ENCODE data around the gene ADIPOR1.
"Not testable (repeated sequence)": the region's sequence is repeated elsewhere in the genome, so short reads cannot be mapped to it uniquely, and the experiment has no call there.

ADIPOR1 gene

DNA sequence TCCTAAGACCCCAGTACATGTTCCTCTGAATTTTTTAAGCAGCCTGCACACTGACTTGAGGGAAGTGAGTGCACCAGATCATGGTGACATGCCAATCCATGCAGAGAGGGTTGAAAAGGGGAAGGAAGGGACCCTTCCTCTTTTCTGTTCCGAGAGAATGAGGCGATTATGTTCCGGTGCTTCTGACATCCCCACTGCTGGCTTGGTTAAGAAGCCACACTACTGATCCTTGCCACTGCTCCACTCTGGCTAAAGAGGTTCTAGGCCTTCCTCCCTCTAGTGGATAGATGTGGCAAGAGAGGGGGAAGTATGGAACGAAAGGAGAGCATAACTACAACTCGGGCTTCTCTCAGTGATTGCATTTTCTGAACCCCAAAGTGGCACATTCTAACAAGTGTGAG is 10.8 kb upstream of the ADIPOR1 start:
- DNase-seq: no peak

DNA sequence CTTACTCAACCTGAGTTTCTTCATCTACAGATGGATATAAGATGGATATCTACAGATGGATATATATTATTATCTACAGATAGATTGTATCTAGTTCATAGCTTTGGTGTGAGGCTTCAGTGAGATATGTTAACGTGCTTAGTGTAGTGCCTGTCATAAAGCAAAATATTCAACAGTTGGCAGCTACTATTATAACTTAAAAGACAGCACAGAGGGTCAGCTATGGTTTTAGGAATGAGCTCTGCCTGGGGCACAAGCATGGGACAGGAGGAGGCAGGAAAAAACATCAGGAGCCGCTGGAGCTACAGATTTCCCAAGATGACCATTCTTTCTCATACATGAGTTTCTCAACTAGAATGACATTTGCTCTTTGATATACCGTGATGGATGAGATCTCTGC is 10.2 kb upstream of the ADIPOR1 start:
- no peak for DNase-seq

GRCh38 chr1:202967684-202968281 is 9.7 kb upstream of the ADIPOR1 start:
- no peak for DNase-seq

DNA sequence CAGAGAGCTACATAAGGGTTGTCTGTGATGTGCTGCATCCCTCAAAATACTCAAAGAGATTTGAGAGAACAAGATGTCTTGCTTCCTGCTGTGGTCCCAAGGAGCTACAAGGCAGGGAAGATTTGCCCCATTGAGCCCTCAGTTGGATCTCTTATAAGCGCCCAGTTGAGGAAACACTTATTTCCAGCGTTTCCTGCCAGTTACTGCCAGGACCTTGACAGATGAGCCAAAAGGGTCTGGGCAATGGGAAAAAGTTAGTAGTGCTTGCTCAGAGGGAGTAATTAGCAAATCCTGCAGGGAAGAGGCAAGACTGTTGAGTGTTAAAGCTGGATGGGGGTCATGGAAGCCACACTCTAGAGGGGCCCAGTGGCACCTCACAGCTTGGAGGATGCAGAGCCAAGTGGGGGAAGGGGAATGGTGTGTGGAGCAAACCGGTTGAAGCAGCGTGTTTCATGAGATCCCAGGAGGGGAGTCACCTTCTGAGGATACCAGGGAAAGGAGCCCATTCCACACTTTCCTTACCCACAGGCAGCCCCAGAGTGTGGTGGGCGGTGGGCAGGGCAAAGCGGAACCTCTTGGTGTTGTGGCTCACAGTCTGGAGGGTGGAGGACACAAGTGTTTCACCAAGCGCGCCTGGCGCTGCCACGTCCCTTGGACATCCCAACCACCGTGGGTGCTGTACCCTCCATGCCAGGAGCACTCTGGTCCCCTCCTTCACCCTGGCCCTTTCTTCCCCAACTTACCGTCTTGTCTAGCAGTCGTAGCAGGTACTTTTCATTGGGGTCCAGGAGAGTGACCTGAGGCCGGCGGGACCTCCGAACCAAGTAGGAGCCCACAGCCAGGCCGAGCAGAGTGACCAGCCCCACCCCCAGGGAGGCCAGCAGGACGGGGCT is 8.1 kb upstream of the ADIPOR1 start:
- DNase-seq: no peak

DNA sequence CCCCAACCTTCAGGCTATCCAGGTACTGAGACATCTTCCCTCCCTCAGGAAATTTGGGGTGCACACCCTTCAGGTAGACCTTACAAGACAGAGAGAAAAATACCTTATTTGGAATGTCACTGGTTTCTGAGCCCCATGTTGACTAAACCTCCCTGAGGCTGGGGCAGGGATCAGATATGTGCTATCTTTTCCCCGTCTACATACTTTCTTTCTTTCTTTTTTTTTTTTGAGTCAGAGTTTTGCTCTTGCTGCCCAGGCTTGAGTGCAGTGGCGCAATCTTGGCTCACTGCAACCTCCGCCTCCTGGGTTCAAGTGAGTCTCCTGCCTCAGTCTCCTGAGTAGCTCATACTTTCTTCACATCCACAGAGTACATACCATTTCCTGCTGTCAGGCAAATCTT is 7.3 kb upstream of the ADIPOR1 start:
- DNase-seq: no peak

- no peak for DNase-seq
These were observed 6.8 kb upstream of the ADIPOR1 start for GRCh38 chr1:202964791-202965410.

- no peak for DNase-seq
These were observed 3.2 kb upstream of the ADIPOR1 start for GRCh38 chr1:202961220-202961880.

GRCh38 chr1:202959276-202959620 is 1.1 kb upstream of the ADIPOR1 start:
- no peak for DNase-seq

- DNase-seq: no peak
These were observed 598 bp upstream of the ADIPOR1 start for GRCh38 chr1:202958544-202959275.

DNA sequence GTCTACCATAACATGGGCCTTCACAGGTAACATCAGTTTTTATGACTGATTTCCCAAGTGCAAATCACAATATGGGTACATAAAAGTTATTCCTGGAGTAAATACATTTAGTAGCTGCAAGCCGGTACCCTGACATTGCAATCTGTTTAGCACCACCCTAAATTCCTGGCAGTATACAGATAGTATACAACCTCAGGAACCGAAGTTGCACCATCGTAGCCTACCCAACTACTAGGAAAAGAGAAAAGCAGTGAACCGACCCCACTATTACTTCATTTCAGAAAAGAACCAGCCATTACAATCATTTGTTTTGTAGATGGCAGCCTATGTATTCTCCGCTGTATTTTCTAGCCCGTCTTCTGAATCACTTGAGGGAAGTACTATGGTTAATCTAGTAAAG is 1.1 kb downstream of the ADIPOR1 start:
- no peak for DNase-seq

DNA sequence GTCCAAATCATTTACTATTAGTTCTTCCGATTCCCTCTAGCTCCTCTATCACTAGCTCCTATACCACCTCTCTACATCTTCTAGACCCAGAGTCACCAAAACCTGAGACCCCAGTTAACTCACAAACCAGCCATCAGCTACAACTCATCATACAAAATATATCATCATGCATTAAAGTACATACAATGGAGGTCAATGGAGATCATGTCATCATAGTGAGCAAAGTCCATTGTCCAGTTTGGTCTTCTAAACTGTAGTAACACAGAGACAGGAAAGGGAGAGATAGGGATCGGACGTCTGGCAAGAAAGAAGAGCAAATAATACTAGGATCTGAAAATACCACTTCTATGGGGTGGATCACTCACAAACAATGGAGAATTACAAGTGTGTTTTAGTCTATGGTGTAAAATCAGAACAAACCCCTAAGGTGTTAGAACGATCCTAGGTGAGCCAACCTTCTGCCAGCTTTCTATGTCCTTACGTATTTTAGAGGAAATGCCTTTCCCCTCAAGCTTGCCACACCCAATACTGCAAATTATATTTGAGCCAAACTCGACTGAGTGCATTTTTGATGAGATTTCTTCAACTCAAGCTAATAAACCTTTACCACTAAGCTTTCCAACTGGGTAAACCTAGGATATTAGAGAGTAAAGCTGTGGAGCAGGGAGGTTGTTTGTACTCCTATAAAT is 3.9 kb downstream of the ADIPOR1 start:
- DNase-seq: no peak

- no peak for DNase-seq
These were observed 4.7 kb downstream of the ADIPOR1 start for GRCh38 chr1:202953392-202953791.

GRCh38 chr1:202952818-202953217 is 5.3 kb downstream of the ADIPOR1 start:
- DNase-seq: no peak

GRCh38 chr1:202952099-202952498 is 6.0 kb downstream of the ADIPOR1 start:
- no peak for DNase-seq

DNA sequence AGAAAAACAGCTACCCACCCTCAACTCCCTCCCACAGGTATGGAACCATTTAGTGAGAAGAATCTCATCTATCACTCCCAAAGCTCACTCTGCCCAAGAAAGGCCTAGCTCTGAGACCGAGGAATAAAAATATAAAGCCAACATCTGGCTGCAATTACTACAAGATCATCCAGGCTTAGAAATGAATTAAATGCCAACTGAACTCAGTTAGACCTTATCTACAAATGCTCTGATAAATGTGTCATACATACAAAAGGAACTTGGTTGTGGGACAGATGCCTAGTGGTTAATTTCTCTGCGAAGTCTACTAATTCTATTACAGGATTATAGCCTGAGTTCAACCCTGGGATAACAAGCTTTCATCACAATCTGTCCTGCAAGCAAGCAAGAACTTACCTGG is 6.7 kb downstream of the ADIPOR1 start:
- DNase-seq: no peak

DNA sequence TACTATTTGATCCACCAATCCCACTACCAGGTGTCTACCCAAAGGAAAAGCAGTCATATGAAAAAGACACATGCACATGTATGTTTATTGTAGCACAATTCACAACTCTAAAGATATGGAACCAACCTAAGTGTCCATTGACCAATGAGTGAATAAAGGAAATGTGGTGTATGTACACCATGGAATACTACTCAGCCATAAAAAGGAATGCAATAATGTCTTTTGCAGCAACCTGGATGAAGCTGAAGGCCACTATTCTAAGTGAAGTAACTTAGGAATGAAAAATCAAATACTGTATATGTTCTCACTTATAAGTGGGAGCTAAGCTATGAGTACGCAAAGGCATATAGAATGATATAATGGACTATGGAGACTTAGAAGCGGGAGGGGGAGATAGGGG is 12.6 kb downstream of the ADIPOR1 start:
- DNase-seq: no peak

GRCh38 chr1:202944438-202944921 is 13.6 kb downstream of the ADIPOR1 start:
- no peak for DNase-seq

DNA sequence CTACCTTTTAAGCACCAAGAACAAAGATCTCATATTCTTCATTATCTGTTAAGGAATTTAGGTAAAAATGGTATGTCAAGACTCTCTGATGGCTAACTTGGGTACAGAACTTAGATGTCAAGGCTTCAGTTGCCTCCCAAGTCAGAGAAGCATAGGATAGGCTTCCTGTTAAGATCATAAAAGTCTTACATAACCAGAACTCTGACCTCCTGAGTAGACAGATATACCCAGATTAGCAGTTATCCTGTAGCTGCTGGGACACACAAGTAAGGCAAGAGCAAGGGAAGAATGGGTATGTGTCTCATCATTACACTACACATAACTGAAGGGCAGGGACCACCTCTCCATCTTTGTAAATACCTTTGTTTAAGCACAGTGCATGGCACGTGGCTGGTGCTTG is 15.7 kb downstream of the ADIPOR1 start:
- no peak for DNase-seq

- no peak for DNase-seq
These were observed 16.7 kb downstream of the ADIPOR1 start for GRCh38 chr1:202941372-202941771.

DNA sequence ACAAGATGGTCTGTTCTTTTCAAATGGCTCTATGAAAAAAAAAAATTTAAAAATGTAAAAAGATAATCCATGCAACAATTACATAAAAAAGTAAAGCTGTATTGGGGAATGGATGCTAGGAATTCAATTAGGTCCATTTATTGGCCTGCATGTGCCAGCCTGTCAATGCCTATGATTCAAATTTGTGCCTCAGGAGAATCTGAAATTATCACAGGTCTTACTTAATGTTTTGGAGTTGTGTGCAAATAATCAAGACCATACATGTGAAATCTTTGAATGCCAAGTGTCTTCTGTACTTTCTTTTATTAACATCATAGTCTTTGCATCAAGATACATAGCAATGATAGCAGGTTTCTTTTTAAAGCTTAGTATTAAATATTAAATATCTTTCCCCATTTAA is 17.6 kb downstream of the ADIPOR1 start:
- DNase-seq: no peak

- no peak for DNase-seq
These were observed 19.7 kb downstream of the ADIPOR1 start for GRCh38 chr1:202938287-202938925.

DNA sequence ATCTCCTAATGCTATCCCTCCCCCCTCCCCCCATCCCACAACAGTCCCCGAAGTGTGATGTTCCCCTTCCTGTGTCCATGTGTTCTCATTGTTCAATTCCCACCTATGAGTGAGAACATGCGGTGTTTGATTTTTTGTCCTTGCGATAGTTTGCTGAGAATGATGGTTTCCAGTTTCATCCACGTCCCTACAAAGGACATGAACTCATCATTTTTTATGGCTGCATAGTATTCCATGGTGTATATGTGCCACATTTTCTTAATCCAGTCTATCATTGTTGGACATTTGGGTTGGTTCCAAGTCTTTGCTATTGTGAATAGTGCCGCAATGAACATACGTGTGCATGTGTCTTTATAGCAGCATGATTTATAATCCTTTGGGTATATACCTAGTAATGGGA is 21.7 kb downstream of the ADIPOR1 start:
- DNase-seq: not testable (repeated sequence)
